ENCODE results near the gene MAPK11.

- TF ChIP-seq EZH2phosphoT487 (IDR thresholded peaks at IDR 0.05; ENCODE audit: low read depth) (no peak), CTCF (IDR thresholded peaks at IDR 0.05; ENCODE audit: low read depth, low read length) (no peak)
Measured at GRCh38 chr22:50261615-50262459, 8.3 kb downstream of the MAPK11 start, which contains the start of gene MAPK12.

All from OCI-LY3 (cell line).